ENCODE measurements around the gene CEP41.
"Not testable (repeated sequence)": the region's sequence is repeated elsewhere in the genome, so short reads cannot be mapped to it uniquely, and the experiment has no call there.

CEP41 gene

GRCh38 chr7:130463553-130464434 is 23.0 kb upstream of the CEP41 start:
- in situ Hi-C loops (cut with MboI; ENCODE audit: low sequenced_read_pairs), result no loop called here

GRCh38 chr7:130461272-130461671 is 20.5 kb upstream of the CEP41 start:
- in situ Hi-C loops (cut with MboI; ENCODE audit: low sequenced_read_pairs), result no loop called here

- in situ Hi-C loops (cut with MboI; ENCODE audit: low sequenced_read_pairs), result no loop called here
Observed at GRCh38 chr7:130458257-130458656, 17.4 kb upstream of the CEP41 start.

- in situ Hi-C loops (cut with MboI; ENCODE audit: low sequenced_read_pairs), result no loop called here
Observed at GRCh38 chr7:130454959-130455358, 14.1 kb upstream of the CEP41 start.

GRCh38 chr7:130452951-130453350 is 12.1 kb upstream of the CEP41 start:
- in situ Hi-C loops (cut with MboI; ENCODE audit: low sequenced_read_pairs), result no loop called here

- in situ Hi-C loops (cut with MboI; ENCODE audit: low sequenced_read_pairs), result not testable (repeated sequence)
Observed at GRCh38 chr7:130451344-130451743, 10.5 kb upstream of the CEP41 start.

- in situ Hi-C loops (cut with MboI; ENCODE audit: low sequenced_read_pairs), result no loop called here
Observed at GRCh38 chr7:130446259-130446658, 5.4 kb upstream of the CEP41 start.

- in situ Hi-C loops (cut with MboI; ENCODE audit: low sequenced_read_pairs), result no loop called here
Observed at GRCh38 chr7:130444751-130445407, 4.1 kb upstream of the CEP41 start.

GRCh38 chr7:130444234-130444633 is 3.4 kb upstream of the CEP41 start:
- in situ Hi-C loops (cut with MboI; ENCODE audit: low sequenced_read_pairs), result no loop called here

GRCh38 chr7:130442601-130443000 is 1.8 kb upstream of the CEP41 start:
- in situ Hi-C loops (cut with MboI; ENCODE audit: low sequenced_read_pairs), result no loop called here

GRCh38 chr7:130441408-130441869 is 623 bp upstream of the CEP41 start:
- in situ Hi-C loops (cut with MboI; ENCODE audit: low sequenced_read_pairs), result no loop called here

- in situ Hi-C loops (cut with MboI; ENCODE audit: low sequenced_read_pairs), result no loop called here
Observed at GRCh38 chr7:130436253-130436652, 4.6 kb downstream of the CEP41 start.

GRCh38 chr7:130435311-130435854 is 5.4 kb downstream of the CEP41 start:
- in situ Hi-C loops (cut with MboI; ENCODE audit: low sequenced_read_pairs), result no loop called here

- in situ Hi-C loops (cut with MboI; ENCODE audit: low sequenced_read_pairs), result no loop called here
Observed at GRCh38 chr7:130433301-130433700, 7.5 kb downstream of the CEP41 start.

GRCh38 chr7:130432886-130433285 is 7.9 kb downstream of the CEP41 start:
- in situ Hi-C loops (cut with MboI; ENCODE audit: low sequenced_read_pairs), result no loop called here

- in situ Hi-C loops (cut with MboI; ENCODE audit: low sequenced_read_pairs), result no loop called here
Observed at GRCh38 chr7:130430841-130431666, 9.8 kb downstream of the CEP41 start.

- in situ Hi-C loops (cut with MboI; ENCODE audit: low sequenced_read_pairs), result no loop called here
Observed at GRCh38 chr7:130430115-130430514, 10.7 kb downstream of the CEP41 start.

- in situ Hi-C loops (cut with MboI; ENCODE audit: low sequenced_read_pairs), result no loop called here
Observed at GRCh38 chr7:130429019-130429418, 11.8 kb downstream of the CEP41 start.

- in situ Hi-C loops (cut with MboI; ENCODE audit: low sequenced_read_pairs), result no loop called here
Observed at GRCh38 chr7:130426564-130426963, 14.3 kb downstream of the CEP41 start.

GRCh38 chr7:130425796-130426195 is 15.0 kb downstream of the CEP41 start:
- in situ Hi-C loops (cut with MboI; ENCODE audit: low sequenced_read_pairs), result no loop called here

GRCh38 chr7:130423501-130424037 is 17.2 kb downstream of the CEP41 start:
- in situ Hi-C loops (cut with MboI; ENCODE audit: low sequenced_read_pairs), result no loop called here
